CD4-positive, alpha-beta T cell treated with Interleukin-17A for 4 hours (primary cell): ENCODE measurements around the gene APOL2.
A peak's percentile ranks its signal among the peaks of the same experiment; 100 is the strongest.
"Not testable (repeated sequence)": the region's sequence is repeated elsewhere in the genome, so short reads cannot be mapped to it uniquely, and the experiment has no call there.

Source experiments
- DNase-seq: peaks from one replicate; pipeline ENCODE4 v3.0.0-alpha.2; 2020; ENCODE audit warnings: mixed read lengths

The APOL2 gene, protein sequence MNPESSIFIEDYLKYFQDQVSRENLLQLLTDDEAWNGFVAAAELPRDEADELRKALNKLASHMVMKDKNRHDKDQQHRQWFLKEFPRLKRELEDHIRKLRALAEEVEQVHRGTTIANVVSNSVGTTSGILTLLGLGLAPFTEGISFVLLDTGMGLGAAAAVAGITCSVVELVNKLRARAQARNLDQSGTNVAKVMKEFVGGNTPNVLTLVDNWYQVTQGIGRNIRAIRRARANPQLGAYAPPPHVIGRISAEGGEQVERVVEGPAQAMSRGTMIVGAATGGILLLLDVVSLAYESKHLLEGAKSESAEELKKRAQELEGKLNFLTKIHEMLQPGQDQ

DNA sequence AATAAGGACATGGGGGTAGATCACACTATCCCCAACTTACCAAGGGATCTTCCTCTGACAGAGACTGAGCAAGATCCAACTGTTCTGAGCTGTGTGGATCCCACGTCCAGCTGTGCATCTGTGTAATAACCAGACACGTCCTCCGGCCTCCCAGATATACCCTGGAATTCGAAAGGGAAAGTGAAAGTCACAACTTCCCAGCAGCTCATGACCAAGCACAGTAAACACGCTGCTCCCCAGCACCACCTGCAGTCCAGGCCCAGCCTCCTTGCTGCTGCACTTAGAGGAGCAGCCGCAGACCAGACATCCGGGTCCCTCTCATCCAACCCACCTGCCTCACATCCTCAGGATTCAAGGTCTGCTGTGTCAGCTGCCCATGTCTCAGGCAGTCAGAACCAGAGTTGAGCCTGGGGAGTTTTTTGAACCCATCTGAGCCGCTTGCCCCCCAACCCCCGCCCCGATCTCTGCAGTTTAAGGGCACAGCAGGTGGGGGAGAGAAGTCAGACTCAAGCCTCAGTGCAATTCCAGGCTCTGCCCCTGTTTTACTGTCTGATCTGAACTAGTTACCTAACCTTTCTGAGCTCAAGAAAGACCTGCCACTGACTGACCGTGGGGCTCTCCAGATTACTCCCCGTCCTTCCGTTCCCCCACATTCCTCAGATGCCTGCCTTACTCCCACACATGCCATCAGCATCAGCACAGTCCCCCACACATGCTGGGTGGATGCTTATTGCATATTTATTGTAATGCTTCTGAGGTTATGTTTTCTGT lies at the start of gene APOL2:
Gene APOL2, minus strand, starts transcription at position 127 of the 771 bp plus-strand sequence. CDS start 6,365 bp downstream, outside the sequence.
- peak; percentile 87 for DNase-seq

DNA sequence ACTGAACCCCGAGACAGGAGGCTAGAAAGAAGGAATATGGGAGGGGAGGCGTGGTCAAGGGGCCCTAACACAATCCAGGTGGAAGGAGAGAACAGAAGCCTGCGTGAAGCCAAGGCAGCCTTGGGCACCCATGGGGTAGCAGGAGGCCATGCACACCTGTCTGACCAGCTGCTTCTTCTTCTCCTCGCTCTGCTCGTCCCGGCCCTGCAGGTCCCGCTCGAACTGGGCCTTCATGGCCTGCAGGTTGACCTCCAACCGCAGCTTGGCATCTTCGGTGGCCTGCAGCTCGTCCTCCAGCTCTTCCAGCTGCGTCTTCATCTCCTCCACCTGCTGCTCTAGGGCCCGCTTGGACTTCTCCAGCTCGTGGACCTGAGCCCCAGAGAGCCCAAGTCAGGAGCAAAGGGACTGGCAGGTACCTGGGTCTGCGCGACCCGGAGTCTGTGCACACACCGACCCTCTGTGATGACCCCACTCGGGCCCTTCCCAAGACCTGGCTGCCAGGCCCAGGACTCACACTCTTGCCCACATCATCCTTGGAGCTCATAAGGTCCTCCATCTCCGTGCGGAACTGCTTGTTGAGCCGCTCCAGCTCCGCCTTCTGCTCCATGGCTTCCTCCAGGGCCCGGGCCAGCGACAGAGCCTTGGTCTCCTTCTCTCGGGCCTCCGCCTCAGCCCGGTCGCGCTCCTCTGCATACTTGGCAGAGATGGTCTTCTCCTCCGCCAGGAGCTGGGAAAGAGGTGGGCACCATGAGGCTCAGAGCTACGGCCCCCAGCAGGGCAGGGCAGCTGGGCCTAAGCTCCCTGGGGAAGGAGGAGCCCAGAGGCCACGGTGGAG lies 49.5 kb upstream of the APOL2 start:
- no peak for DNase-seq

DNA sequence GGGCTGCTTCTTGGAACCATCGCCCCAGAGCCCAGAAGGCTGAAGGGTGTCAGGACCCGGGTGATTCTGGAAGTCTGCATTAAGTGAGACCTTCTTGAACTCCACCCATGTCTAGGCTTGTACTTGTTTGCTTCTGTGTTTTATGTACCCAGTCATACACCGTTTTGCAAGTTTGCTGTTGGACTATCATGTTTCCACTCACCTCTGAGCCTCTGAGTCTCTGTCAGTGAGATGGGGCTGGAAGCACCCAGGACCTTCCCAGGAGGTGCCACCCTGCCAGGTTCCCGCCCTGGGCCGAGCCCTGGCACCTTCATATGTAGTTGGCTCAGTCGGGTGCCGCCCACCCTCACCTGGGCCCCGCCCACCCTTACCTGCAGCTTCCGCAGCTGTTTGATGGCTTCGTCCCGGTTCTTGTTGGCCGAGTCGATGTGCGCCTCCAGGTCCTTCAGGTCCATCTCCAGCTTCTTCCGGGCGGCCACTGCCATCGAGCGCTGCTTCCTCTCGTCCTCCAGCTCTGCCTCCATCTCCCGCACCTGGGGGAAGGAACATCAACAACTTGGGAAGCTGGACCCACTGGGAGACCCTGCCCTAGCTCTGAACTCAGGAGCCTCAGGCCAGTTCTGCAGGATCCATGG lies 48.7 kb upstream of the APOL2 start:
- DNase-seq = no peak

DNA sequence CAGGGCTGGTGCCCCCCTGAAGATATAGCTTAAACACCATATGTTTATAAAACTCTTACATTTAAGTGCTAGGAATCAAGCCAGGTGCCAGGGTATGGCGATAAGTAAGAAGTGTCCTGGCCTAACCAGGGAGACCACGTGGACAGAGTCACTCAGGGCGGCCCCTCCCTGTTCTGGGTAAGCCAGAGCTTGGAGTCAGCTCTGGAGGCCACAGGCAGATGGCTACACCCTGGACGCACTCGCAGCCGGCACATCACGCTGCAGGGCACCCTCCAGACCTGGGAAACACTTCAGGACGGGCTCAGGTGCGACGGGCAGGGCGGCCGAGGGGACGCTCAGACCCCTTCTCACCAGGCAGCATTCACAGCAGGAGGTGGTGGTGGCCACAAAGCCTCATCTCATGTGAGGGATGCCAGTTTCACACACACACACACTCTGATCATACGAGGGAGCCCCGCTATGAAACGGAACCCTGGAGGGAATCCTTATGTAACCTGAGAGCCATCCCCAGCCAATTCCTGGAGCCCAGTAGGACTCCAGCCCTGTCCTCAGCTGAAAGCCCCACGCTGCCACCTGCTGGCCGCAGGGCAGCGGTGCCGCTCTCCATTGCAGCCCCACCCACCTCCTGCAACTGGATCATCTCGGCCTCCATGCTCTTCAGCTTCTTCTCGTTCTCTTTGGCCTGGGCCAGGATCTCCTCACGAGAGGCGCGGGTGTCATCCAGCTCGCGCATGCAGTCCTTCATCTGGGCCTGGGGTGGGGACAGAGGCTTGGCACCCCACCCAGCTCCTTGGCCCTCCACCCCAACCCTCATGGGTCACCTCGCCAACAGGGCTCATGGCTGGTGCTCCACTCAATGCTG lies 47.0 kb upstream of the APOL2 start:
- peak; percentile 74 for DNase-seq

DNA sequence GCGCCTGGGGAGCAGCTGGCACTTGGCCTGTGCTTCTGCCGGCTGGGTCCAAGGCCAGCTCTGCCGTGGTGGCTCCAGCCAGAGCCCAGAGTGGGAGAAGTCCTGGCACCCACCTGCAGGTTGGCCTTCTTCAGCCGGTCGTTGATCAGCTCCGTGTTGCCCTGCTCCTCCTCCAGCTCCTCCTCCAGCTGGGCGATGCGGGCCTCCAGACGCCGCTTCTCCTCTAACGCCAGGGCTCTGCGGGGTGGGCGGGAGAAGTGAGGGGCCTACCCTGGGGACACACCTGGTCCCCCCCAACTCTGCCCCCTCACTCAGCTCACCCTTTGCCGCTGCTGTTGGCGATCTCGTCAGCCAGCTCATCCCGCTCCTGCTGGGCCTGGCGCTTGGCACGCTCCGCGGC lies 46.2 kb upstream of the APOL2 start:
- no peak for DNase-seq

DNA sequence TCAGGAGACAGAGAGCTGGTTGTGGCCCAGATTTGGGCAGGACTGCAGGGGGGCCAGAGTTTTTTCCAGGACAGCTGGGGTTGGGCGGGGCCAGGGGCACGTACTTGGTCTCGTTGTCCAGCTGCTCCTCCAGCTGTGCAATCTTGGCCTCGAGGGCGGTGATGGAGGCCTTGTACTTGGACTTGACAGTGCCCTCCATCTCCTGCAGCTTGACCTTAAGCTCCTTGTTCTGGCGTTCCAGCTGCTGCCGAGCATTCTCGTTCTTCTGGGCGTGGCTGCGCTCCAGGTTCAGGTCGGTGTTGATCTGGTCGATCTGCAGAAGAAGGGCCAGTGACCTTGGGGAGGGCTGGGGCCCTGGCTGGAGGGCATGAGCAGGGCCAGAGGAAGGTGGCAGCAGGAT lies 45.7 kb upstream of the APOL2 start:
- no peak for DNase-seq

DNA sequence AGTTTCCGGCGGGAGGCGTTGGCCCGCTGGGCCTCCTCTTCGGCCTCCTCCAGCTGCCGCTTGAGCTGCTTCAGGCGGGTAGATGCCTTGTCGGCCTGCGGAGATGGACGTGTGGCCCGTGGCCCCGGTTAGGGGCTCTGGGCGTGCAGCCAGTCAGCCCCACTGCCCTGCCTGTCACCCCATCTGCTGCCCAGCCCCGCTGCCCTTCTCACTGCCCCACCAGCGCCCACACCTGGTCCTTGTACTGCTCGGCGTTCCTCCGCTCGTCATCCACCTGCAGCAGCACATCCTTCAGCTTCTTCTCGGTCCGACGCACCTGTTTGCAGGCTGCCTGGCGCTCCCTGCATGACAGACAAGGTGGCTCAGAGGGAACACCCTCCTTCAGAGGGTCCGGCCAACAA lies 44.8 kb upstream of the APOL2 start:
- no peak for DNase-seq

DNA sequence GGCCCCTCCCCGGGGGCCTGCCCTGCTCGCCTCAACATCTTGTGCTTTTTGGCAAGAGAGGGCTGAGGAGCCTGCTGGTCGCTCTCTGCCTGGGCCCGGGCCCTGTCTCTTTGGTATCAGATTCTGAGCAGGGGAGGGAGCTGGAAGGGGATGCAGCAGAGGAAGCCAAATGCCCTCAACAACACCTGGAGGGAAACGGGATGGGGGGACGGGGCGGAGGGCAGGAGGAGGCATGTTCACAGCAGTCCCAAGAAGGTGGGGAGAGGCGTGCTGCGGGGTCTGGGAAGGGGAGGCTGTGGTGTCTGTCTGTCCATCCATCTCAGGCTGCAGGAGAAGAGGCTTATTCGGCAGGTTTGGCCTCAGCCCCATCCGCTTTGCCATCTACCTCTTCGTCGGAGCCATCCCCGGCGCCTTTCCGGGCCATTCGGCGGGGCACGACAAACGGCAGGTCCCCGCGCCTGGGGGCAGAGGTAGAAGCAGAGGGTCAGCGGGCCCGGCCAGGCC lies 43.1 kb upstream of the APOL2 start:
- no peak for DNase-seq

DNA sequence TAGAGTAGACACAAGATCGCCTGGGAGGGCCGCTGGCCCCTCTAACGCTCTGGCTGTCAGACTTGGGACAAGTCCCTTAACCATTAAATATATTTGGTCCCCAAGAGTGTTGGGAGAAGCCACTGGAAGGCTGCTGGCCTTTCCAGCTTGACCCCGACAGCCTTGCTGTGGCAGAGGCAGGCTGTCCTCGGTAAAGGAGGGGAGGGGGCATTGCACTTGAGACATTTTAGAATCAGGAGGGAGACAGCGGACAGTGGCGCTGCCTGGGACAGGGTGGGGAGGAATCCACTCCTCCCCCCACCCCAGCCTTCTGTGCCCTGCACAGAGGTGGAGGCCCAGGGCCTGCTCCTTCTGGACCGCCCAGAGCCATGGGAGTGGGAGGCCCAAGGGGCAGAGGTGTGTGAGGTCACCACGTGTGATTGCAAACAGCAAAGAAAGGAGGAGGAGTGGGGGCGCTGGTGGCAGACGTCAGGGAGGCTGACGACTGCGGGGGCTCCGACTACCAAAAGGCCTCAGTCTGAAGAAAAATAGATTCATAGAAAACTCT lies 42.5 kb upstream of the APOL2 start:
- DNase-seq = no peak

DNA sequence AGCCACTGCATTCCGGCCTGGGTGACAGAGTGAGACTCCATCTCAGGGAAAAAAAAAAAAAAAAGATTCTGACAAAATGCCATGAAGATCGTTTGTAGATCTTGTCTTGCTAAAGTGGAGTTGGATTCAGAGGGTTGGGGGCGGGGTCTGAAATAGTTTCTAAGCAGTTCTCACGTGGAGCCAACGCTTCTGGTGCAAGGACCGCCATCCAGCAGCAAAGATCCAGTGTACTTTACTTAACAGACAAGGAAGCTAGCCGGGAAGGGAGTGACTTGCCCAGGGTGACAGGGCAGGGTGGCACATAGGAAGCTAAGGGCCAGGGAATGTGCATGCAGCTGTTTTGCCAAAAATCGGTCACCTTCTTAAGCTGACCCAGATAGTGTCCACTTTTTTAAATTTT lies 41.1 kb upstream of the APOL2 start:
- no peak for DNase-seq

DNA sequence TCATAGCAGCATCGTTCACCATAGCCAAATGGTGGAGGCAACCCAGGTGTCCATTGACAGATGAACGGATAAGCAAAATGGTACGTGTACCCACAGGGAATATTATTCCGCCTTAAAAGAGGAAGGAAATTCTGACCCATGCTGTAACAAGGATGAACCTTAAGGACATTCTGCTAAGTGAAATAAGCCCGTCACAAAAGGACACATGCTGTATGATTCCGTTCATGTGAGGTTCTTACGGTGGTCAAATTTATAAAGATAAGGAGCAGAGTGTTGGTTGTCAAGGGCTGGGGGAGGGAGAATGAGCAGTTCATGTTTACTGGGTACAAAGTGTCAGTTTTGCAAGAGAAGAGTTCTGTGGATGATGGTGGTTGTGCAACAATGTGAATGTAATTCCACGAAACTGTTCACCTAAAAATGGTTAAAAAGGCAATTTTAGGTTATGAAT lies 39.9 kb upstream of the APOL2 start:
- no peak for DNase-seq

DNA sequence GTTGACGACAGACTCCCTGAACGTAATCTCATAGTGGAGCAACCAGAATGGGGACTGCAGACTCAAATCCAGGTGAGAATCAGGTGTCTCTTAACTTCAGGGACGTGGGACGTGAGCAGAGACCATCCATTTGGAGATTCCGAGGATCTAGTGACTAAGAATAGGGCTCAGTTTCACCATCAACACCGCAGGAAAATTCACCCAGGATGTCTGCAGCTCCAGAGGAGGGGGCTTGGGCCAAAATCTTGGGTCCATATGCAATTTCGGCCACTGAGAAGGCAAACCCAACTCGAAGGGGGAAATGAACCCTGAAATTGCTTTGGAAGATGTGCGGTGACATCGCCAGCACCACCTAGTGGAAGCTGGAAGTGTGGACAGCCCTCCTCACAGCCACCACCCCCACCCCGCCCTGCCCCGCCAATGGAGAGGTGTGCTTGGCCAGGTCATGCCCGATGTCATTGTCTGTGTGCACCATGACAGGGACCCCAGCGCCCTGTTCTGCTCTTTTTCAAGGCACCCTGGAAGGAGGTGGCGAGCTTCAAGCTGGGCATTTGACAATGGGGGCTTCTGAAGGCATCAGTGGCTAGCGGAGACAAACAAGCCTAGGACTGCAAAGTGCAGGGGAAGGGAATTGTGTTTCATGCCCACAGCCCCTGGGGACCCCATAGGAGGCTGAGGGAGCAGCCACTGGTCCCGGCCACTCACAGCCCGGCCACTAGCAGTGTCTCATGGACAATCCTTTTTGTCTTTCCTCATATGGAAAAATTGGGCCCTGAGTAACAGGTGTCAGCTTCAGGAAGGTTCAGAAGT lies 38.4 kb upstream of the APOL2 start:
- peak; percentile 76 for DNase-seq

DNA sequence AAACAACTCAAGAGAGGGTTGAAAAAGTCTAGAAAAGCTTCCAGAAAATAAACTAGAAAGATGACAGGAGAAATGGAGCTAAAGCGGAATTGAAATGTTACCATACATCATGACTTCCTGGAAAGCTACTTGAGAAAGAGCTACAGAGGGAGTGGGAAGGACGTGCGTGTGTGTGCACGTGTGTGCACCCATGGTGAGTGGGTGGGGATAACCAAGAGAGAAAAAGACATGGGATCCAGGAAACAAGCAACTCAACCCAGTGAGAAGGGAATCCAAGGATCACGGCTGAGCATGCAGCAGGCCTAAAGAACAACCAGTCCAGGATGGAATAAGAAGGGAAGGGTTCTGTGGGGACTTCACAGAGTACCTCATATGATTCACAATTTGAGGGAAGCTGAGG lies 35.2 kb upstream of the APOL2 start:
- no peak for DNase-seq

DNA sequence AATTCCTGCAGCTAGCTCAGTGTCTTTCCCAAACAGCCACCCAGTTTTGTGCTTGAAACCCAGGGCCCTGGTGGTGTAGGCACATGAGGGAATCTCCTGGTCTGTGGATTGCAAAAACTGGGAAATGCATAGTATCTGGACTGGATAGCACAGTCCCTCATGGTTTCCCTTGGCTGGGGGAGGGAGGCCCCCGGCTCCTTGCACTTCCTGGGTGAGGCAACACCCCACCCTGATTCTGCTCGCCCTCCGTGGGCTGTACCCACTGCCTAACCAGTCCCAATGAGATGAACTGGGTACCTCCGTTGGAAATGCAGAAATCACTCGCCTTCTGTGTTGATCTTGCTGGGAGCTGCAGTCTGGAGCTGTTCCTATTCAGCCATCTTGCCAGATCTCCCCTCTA lies 32.6 kb upstream of the APOL2 start:
- DNase-seq = not testable (repeated sequence)

DNA sequence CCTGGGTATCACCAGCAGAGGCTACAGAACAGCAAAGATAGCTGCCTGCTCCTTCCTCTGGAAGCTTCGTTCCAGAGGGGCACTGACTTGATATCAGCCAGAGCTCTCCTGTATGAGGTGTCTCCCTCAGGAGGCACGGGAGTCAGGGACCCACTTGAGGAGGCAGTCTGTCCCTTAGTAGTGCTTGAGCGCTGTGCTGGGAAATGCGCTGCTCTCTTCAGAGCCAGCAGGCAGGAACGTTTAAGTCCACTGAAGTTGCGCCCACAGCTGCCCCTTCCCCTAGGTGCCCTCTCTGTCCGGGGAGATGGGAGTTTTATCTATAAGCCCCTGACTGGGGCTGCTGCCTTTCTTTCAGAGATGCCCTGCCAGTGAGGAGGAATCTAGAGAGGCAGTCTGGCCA lies 31.9 kb upstream of the APOL2 start:
- DNase-seq = not testable (repeated sequence)

DNA sequence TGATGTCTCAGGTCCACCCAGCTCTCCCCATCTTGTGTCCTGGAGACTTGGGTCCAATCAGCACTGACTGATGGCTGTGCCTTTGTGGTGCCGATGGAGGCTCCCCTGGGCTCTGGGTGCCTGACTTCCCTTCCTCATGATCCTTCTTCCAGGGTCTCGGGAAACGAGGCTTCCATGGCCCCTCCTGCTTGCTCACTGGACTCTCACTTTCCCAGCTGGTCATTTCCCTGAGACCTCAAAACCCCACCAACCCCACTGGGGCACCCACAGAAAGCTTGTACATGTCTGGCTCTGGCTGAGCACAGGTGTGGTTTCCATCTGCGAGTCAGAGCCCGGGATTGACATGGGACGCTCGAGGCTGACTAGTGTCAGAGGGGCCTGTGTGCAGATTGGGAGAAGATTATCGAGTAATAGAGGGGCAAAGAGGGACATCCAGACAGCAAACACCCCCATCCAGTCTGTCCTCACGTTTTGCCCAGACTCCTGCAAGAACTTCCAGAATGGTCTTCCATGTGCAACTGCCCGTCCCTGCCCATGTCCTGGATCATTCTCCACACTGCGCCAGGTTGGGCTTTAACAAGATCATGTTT lies 28.7 kb upstream of the APOL2 start:
- DNase-seq = no peak

DNA sequence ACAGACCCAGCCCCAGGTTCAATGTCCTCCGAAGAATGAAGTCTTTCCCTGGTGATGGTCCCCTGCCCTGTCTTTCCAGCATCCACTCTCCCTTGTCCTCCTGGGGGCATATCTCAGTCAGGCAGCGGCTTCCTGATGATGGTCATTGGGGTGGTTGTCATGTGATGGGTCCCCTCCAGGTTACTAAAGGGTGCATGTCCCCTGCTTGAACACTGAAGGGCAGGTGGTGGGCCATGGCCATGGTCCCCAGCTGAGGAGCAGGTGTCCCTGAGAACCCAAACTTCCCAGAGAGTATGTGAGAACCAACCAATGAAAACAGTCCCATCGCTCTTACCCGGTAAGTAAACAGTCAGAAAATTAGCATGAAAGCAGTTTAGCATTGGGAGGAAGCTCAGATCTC lies 27.7 kb upstream of the APOL2 start:
- no peak for DNase-seq

DNA sequence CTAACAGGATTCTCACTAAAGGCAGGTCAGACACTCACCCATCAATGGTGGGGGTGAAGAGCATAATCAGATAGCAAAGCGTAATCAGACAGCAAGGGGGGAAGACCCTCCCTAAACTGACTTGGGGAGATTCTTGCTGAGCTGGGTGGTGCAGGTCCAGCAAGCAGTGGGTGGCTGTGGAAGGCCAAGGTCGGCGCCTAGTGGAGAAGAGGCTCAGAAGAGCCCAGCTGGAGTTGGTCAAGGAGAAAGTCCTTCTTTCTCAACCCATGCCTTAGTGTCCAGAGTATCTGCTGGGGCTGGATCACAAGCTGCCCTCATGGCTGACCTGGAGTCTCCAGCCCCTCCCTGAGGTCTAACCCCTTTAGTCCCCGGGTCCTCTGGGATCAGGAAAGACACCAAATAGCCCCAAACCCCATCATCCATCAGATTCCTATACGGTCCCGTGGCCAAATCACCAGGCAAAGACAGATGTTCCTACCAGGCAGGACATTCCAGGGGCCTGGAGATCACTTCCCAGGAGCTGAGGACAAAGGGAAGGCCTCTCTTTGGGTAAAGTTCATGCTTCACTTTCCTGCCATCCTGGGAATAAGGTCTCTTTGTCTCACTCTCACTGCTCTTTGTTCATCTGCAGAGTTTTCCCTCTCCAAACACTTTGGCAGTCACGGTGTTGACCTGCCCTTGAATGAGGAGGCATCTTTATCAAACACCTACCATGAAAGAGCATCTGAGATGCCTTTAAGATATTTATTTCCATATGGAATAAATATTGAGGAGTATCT lies 24.7 kb upstream of the APOL2 start:
- DNase-seq = not testable (repeated sequence)

DNA sequence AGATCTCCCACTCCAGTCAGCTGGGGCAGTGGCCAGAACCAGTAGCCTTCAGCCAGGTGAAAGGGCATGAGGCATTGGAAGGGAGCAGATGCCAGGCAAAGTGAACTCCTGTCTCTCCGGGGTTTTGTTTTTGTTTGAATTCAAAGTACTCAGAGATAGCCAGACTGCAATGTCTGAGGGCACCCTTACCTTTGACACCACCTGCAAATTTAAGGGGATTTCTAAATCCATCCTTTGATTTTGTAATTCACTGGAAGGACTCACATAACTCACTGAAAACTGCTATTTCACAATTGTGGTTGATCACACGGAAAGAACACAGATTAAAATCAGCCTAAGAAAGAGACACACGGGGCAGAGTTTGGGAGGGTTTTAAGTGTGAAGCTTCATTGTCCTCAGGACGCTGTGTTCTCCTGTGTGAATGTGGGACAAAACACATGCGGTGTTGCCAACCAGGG lies 23.9 kb upstream of the APOL2 start:
- DNase-seq = not testable (repeated sequence)
